GM18502 (cell line): ENCODE results near the gene KCNMB4.

Experiments
- ATAC-seq: cut with Tn5 transposase; IDR thresholded peaks from one replicate; pipeline ENCODE4 v1.9.1; 2021; ENCODE audit warnings: mild to moderate bottlenecking; ENCODE audit not compliant: unreplicated experiment, poor library complexity

Gene KCNMB4, protein sequence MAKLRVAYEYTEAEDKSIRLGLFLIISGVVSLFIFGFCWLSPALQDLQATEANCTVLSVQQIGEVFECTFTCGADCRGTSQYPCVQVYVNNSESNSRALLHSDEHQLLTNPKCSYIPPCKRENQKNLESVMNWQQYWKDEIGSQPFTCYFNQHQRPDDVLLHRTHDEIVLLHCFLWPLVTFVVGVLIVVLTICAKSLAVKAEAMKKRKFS

DNA sequence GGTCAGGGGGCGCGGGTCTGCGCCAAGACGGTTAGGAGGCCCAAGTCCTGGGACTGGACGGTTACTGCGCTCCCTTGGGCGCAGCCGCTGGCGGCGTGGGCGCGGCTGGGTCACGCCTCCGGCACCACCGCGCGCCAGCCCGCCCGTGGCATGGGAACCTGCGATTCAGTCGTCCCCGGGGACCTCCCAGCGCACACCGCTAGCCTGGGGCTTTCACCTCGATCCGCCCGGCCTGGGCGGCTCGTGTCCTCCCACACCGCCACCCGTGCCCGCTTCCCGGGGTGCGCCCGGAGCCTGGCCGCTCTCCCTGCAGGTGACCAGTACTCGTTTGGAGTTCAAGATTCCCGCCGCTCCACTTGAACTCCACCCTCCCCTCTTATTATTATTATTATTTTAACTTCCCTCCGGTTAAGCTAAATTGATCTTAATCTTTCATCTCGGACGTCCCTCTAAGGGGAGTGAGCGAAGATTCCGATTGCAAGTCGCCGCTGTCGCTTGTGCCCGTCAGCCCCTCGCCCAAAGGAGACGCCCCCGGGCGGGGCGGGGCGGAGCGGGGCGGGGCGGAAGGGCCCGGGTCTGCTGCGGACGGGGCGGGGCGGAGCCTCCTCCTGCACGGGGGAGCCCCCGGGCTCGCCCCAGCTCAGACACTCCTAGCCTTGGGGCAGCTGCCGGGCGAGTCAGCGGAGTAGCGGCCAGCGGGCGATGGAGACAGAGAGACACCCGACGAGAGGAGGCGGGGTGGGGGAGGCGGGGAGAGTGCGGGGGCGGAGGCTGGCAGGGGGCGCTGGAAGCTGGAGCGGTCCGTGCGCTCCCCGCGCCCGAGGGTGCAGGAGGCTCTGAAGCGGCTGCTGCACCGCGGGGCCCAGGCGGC is at the start of gene KCNMB4:
Gene KCNMB4 (plus strand): TSS at position 643 of the 871 bp plus-strand sequence. CDS start 445 bp downstream, outside the sequence.
- peak; percentile 86 for ATAC-seq

DNA sequence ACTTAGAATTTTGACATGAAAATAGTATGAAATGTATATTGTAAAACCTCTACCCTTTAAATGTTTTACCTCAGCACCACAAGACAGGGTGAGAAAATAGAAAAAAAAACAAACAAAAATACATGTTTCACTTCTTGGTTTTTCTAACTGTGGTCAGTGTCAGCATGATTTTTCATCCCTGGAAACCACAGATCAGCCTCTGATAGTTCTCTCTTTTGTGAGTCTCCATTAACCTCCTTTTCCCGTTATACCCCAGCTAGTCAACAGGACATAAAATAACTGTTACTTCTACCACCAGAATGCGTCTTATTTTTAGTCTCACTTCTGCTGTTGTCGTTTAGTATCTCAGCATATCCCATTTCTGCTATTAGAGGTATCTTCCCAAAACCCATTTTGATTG is 48.3 kb upstream of the KCNMB4 start:
- ATAC-seq: peak; percentile 93

DNA sequence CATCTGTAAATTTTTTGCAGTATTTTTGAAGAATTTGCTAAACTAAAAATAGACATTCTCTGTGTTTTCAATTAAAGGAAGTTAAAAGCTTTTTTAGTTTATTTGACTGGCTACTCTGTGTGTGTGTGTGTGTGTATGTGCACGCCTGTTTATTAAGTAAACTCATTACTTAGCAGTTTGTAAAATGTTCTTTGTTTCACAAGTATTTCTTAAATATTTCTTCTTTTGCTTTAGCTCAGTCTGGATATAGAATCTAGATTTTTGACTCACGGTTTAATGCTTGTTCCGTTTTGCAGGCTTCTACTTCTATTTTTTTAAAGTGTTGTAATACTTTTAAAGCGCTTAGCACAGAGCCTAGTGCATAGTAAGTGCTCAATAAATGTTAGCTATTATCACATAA is 46.5 kb upstream of the KCNMB4 start:
- no peak for ATAC-seq

DNA sequence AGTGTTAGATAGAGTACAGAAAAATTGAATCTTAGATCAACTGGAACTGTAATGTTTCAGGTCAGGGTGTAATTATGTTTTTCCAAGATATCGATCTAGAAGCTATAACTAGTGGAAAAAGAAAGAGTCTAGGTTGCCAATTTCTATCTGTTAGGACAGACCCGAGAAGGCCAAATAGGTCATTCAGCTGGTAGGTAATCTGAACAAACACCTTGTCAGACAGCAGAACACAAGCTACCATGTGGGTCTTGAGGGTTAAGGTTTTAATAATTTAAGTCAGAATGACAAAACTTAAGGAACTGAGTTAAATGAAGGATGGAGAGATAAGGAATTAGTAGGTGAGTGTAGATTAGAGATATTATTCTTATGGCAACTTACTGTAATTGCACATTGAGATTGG is 44.9 kb upstream of the KCNMB4 start:
- ATAC-seq: no peak

DNA sequence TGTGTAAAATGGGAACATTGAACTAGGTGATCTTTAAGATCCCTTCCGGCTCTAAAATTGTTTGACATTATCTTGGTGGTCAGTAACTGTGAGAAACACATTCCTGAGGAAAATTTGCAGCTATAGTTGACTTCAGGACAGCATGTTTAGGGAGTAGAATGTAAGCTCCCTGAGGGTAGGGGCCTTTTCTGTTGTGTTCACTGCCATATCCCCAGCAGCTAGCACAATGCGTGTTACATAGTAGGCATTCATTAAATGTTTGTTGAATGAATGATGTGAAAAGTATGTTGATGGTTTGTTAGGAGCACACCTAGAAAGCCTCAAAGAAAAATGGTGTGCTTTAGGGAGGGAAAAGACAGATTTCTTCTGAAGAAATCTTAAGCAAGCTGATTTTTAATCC is 38.5 kb upstream of the KCNMB4 start:
- no peak for ATAC-seq

DNA sequence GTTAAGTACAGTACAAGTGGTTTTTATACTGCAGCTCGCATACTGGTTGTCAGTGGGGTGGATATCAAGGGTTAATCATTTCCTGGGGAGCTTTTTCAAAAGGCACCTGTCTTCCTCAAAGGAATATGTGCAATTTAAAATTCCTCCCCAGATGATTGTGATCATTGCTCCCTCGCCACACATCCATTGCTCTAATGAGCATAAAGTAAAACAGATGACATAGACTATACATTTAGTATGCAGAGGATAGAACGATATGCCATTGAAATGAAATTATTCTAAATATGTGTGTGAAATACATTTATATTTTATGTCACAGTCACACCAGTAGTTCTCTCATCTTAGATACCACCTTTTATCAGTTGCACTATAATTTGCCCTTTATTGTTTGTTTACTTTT is 36.4 kb upstream of the KCNMB4 start:
- no peak for ATAC-seq

DNA sequence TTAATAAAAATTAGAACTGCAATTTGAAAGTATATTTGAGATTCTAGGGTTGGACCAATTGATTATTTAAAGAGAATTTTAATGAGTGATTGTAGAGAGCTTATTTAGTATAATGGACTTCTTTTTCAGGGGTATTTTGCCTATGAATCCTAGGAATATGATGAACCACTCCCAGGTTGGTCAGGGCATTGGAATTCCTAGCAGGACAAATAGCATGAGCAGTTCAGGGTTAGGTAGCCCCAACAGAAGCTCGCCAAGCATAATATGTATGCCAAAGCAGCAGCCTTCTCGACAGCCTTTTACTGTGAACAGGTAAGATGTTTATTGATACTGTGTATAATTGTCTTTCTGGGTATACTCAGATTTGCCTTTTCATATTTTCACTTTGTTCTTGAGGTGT is 35.9 kb upstream of the KCNMB4 start:
- ATAC-seq: no peak

DNA sequence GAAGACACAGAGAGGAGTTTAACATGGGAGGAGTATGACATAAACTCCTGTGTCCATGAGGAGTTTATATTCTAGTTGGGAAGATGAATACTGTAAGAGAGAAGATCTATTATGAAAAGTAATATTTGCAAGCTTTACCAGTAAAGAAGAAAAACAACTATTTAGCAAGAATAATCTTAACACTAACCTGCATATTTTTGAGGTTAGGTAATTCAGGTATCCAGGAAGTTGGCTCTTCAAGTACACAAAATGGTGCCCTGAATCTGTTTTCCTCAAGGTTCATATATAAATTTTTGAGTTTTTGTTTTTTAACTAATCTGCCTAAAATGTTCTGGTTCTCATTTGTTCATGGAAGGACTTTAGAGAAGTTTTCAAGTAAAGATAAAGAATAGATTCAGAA is 33.9 kb upstream of the KCNMB4 start:
- ATAC-seq: no peak

DNA sequence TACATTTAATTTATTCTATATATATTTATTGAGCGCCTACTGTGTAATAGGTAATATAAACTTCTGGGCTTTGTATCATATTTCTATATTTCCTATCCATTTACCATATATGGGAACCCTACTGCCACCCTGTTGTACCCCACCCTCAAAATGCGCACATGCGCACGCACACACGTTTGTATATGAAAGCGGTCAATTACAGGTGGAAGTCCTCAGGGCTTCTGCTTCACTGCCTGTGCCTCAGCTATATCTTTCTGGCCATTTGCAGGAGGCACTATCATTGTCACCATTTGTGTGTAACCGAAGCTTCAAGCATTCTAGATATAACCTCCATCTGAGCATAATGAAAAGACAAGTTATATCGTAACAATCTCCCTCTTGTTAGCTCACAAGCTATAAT is 31.3 kb upstream of the KCNMB4 start:
- no peak for ATAC-seq

DNA sequence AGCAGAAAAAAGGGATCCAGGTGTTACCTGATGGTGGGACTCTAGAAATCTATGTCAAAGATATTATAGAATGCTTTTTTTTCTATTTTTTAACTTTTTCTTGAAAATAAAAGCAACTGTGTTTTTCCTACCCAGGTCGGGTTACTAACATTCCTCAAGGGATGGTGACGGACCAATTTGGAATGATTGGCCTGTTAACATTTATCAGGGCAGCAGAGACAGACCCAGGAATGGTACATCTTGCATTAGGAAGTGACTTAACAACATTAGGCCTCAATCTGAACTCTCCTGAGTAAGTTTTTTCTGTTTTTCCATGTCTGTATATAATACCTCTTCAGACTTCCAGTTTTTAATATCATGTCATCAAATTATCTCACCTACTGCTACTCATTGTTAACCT is 27.6 kb upstream of the KCNMB4 start:
- no peak for ATAC-seq

DNA sequence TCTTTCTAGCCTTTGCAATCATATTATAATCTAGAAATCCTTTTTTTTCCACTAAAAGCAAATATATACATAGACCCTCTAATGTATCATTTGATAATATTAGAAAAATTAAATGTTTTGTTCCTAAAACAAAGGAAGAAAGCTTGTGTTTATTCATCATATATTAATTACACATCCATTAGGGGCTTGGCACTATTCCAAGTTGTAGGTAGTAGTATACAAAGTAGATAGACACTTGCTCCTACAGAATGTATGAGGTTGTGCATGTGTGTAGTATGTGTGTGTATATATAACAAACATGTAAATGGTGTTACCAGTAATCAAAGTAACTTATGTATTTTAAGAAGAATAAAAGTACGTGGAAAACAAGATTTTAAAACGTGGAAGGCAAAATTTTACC is 15.0 kb upstream of the KCNMB4 start:
- ATAC-seq: no peak

DNA sequence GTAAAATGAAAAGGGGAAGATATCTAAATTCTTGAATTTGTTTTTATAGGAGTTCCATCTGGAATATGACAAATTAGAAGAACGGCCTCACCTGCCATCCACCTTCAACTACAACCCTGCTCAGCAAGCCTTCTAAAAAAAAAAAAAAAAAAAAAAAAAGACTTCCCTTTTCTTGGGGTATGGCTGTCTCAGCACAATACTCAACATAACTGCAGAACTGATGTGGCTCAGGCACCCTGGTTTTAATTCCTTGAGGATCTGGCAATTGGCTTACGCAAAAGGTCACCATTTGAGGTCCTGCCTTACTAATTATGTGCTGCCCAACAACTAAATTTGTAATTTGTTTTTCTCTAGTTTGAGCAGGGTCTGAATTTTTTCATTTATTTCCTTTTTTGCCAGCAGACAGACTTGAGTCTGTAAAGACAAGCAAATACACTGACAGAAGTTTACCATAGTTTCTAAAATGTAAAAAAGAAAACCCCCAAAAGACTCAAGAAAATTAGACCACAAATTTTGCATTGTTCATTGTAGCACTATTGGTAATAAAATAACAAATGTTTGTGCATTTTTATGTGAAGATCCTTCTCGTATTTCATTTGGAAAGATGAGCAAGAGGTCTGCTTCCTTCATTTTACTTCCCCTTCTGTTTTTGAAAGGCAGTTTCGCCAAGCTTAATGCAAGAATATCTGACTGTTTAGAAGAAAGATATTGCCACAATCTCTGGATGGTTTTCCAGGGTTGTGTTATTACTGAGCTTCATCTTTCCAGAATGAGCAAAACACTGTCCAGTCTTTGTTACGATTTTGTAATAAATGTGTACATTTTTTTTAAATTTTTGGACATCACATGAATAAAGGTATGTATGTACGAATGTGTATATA is 12.1 kb upstream of the KCNMB4 start:
- no peak for ATAC-seq

DNA sequence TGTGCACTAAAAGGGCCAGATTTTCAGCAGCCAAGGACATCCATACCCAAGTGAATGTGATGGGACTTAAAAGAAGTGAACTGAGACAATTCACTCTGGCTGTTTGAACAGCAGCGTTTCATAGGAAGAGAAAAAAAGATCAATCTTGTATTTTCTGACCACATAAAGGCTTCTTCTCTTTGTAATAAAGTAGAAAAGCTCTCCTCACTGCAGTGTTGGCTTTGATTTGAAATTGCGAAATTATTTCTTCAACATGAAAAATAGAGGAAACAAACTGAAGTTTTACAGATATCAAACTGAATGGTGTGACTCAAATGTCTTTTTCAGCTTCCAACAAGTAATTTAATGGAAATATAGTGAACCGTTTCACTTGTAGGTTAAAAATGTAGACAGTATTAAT is 11.3 kb upstream of the KCNMB4 start:
- ATAC-seq: no peak

DNA sequence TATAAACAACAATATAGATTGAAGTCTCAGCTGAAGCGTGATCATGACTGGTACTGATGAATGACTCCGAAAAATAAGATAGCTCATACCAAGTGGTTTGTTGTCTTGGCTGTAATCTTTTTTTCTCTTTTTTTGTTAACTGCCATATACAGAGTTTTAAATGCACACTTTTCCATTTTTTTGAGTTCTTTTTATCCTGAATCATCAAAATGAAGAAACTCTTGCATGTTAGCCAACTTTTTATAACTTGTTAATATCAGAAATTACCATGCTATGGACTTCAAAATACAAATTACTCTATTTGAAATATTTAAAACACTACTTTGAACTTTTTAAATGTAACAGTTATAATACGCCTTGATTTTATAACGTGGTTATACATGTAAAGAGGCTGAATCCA is 10.1 kb upstream of the KCNMB4 start:
- ATAC-seq: no peak

DNA sequence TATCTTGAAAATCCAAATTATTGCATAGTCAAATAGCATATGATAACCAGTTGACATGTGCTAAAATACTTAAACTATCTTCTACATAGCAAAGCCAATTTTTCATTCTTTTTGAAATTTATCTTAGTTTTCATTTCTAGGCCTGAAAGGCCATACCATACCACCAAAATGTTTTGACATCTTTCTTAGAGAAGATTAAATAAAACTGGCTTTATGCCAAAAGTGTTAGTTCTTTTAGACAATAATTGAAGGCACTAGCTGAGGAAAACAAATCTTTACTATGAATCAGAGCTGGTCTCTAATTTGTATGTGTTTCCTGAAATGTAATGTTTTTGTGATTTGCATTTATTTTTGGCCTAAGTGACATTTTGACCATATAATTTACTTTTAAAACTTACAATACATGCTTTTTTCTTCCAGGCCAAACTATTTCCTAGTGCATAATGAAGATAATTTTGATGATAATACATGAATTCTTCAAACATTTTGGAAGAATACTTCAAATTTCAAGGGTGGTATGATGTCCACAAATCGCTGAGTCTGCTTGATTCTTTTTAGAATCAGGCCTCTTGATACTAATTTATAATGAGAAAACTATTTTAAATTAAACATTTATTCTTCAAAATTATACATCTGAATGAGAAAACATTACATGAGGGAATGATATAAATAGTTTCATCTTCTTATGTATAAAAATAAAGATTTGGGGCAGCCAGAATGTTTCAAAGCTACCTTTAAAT is 6.5 kb upstream of the KCNMB4 start:
- no peak for ATAC-seq

DNA sequence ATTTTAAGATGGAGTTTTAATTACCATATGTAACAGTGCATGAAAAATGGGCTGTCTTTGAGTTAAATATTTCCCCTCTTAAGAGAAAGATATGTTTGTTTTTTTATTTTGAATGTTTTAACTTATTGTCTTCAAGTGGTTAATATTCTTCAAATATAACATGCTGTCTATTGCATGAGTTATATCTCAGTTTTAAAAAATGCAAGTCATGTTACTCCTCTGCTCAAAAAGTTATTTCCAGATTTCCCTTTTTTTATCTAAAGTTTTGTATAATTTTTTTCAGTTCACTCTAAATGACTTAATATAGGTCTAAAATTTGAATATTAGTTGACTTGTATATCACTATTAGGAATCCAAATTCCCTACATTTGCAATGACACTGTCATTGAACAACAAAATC is 5.9 kb upstream of the KCNMB4 start:
- no peak for ATAC-seq

DNA sequence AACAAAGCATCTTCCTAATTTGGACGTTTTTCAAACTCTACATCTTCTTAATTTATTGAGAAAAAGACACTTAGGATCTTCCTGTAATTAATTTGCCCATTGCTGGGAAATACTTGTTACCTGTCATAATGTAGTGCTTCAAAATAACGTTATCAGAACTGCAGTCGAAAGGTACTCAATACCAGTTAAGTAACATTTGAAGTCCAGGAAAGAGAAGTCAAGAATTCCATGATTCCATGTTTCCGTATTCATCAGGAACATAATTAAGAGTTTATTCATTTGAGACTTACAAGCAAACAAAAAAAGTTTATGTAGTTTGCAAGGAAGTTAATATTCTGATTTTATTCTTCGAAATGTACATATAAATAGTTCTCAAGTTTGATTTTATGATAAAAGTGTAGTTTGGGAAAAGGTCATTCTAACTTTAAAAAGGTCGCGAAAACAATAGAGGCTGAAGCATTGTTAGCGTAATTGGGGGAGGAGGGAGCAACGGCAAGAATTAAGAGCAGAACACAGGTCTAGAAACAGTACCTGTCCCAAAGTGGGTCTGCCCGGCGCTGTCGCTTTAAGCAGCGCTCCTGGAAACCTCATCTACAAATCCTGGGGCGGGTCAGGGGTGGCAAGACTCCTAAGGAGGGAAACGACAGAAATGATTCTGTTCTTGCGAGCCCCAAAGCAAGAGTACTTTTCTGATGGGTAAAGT is 1.2 kb upstream of the KCNMB4 start:
- no peak for ATAC-seq

DNA sequence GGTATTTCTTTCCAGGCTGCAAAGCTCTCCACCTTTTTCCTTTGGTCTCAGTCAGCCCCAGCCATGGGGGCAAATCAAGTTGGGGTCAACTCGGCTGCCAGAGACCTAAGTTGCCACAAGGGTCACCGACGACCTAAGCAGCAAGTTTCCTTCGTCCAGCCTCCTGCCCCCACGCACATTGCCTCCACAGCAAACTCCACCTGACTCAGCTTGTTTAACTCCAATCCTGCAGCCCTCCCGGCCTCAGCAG is 767 bp upstream of the KCNMB4 start:
- no peak for ATAC-seq

DNA sequence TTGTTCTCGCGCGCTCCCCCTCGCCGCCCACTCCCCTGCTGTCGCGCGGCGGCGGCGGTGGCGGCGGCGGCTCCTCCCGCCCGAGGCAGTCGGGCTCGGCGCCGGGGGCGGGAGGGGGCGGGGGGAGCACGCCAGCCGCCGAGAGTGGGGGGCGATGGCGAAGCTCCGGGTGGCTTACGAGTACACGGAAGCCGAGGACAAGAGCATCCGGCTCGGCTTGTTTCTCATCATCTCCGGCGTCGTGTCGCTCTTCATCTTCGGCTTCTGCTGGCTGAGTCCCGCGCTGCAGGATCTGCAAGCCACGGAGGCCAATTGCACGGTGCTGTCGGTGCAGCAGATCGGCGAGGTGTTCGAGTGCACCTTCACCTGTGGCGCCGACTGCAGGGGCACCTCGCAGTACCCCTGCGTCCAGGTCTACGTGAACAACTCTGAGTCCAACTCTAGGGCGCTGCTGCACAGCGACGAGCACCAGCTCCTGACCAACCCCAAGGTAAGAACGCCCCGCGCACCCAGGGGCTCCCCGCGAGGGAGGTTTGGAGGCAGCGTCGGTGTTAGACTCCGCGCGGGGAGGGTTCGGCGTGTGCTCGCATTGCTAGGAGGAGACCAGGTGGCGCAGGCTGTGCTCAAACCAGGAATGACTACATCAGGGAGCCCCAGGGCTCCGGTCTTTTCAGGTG is 629 bp downstream of the KCNMB4 start:
- peak; percentile 43 for ATAC-seq
